Neural crest cell (in vitro differentiated cells): ENCODE results near the gene PCCB. TPM values are rescaled to one million over a fixed set of nuclear protein-coding genes. Genes with fewer than 3 reads are reported as not detected.
"Not testable (repeated sequence)": the region's sequence is repeated elsewhere in the genome, so short reads cannot be mapped to it uniquely, and the experiment has no call there.

Experiments used
- DNase-seq: peaks from one replicate; pipeline ENCODE4 v3.0.0; 2021; ENCODE audit warnings: low read depth, mixed read lengths, low spot score
- H3K27ac Mint-ChIP-seq: one replicate; pipeline ENCODE4 v1.8.0; 2021; ENCODE audit warnings: mild to moderate bottlenecking, mixed read lengths; ENCODE audit not compliant: unreplicated experiment
- H3K27me3 Mint-ChIP-seq: 2 replicates; pipeline ENCODE4 v1.8.0; 2021; ENCODE audit warnings: low read depth, mild to moderate bottlenecking, mixed read lengths
- H3K36me3 Mint-ChIP-seq: 2 replicates; pipeline ENCODE4 v1.8.0; 2021; ENCODE audit warnings: low read depth, mild to moderate bottlenecking, mixed read lengths
- H3K4me1 Mint-ChIP-seq: 2 replicates; pipeline ENCODE4 v1.8.0; 2021; ENCODE audit warnings: mixed read lengths
- H3K4me3 Mint-ChIP-seq: one replicate; pipeline ENCODE4 v1.8.0; 2021; ENCODE audit warnings: mild to moderate bottlenecking, mixed read lengths
- H3K9me3 Mint-ChIP-seq: 2 replicates; pipeline ENCODE4 v1.8.0; 2021; ENCODE audit warnings: mixed read lengths
- CTCF ChIP-seq: fragments of 200-600 bp; sonication (generic); conservative IDR thresholded peaks from 2 replicates; pipeline ENCODE4 v1.5.0; 2021; ENCODE audit warnings: antibody characterized with exemption, mild to moderate bottlenecking
- total RNA-seq: library from RNA; stranded (reverse); gene quantifications from 2 replicates; pipeline ENCODE4 v1.2.1, GENCODE V29; 2021

Gene PCCB
- total RNA-seq, 1 donor from 2014 or later = 50.7 TPM

- Mint-ChIP-seq H3K27ac (no peak overlapping the region), H3K9me3 (no peaks in the 10 kb centered on the region), H3K27me3 (no peaks in the 10 kb centered on the region), H3K36me3 (peaks cover 6% of the 10 kb centered on the region), H3K4me1 (peaks cover 9% of the 10 kb centered on the region), H3K4me3 (no peak overlapping the region)
- TF ChIP-seq CTCF = no peak
- DNase-seq = no peak
Observed at GRCh38 chr3:136263251-136263650, 13.1 kb downstream of the PCCB start.

- not testable (repeated sequence) for H3K9me3 Mint-ChIP-seq, H3K4me3 Mint-ChIP-seq, H3K27ac Mint-ChIP-seq, DNase-seq, H3K27me3 Mint-ChIP-seq, H3K4me1 Mint-ChIP-seq
- peaks cover 21% of the 10 kb centered on the region for H3K36me3 Mint-ChIP-seq
Observed at GRCh38 chr3:136266468-136267125, 16.5 kb downstream of the PCCB start.

- no peak for DNase-seq
- no peaks in the 10 kb centered on the region for H3K27me3 Mint-ChIP-seq
- H3K27ac Mint-ChIP-seq = no peak overlapping the region
- H3K4me1 Mint-ChIP-seq = no peaks in the 10 kb centered on the region
- H3K36me3 Mint-ChIP-seq = peaks cover 23% of the 10 kb centered on the region
- no peak overlapping the region for H3K4me3 Mint-ChIP-seq
- TF ChIP-seq CTCF = no peak
- no peaks in the 10 kb centered on the region for H3K9me3 Mint-ChIP-seq
Observed at GRCh38 chr3:136267235-136267634, 17.1 kb downstream of the PCCB start.

- no peaks in the 10 kb centered on the region for H3K4me1 Mint-ChIP-seq
- H3K36me3 Mint-ChIP-seq = peaks cover 38% of the 10 kb centered on the region
- no peak for DNase-seq
- H3K4me3 Mint-ChIP-seq = no peak overlapping the region
- no peak overlapping the region for H3K27ac Mint-ChIP-seq
- TF ChIP-seq CTCF = no peak
- no peaks in the 10 kb centered on the region for H3K27me3 Mint-ChIP-seq
- peaks cover 4% of the 10 kb centered on the region for H3K9me3 Mint-ChIP-seq
Observed at GRCh38 chr3:136270179-136270578, 20.0 kb downstream of the PCCB start.

GRCh38 chr3:136271626-136272025 is 21.5 kb downstream of the PCCB start:
- H3K27ac Mint-ChIP-seq, H3K27me3 Mint-ChIP-seq, H3K4me1 Mint-ChIP-seq, DNase-seq, H3K4me3 Mint-ChIP-seq, H3K9me3 Mint-ChIP-seq: not testable (repeated sequence)
- peaks cover 42% of the 10 kb centered on the region for H3K36me3 Mint-ChIP-seq

- H3K27ac Mint-ChIP-seq = no peak overlapping the region
- H3K36me3 Mint-ChIP-seq = peaks cover 55% of the 10 kb centered on the region
- H3K4me3 Mint-ChIP-seq = no peak overlapping the region
- no peaks in the 10 kb centered on the region for H3K4me1 Mint-ChIP-seq
- no peak for DNase-seq
- no peaks in the 10 kb centered on the region for H3K27me3 Mint-ChIP-seq
- H3K9me3 Mint-ChIP-seq = peaks cover 20% of the 10 kb centered on the region
- no peak for TF ChIP-seq CTCF
Observed at GRCh38 chr3:136276049-136276755, 26.1 kb downstream of the PCCB start.
